ENCODE data around the gene EPHB2. TPM values are rescaled to one million over a fixed set of nuclear protein-coding genes. Genes with fewer than 3 reads are reported as not detected.
A peak's percentile ranks its signal among the peaks of the same experiment; 100 is the strongest.

Gene EPHB2
- total and polyA plus RNA-seq, 2 experiments from 2014 or later: 1.0 to 5.1 TPM

DNA sequence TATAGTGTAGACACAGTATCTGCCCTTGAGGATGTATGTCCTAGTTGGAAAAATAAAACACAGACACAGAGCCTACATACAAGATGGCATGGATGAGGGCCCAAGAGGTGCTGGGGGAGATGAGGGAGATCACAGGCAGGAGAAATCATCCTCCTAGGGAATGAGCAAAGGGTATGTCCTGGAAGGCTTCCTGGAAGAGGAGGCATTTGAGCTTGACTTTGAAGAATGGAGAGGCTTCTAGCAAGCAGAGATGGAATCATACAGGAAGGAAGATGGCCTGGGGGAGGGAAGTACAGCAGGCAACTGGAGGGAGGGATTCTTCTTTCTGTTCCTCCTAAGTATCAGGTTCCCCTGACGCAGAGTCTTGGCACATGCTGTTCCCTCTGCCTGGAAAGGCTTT, 158.7 kb downstream of the EPHB2 start:
- DNase-seq: no peak
- H3K4me2 ChIP-seq (ENCODE audit: unreplicated experiment): no peak overlapping the region
- no peaks in the 10 kb centered on the region for H4K20me1 ChIP-seq (ENCODE audit: insufficient read depth)
- in situ Hi-C loops (cut with MboI): no loop called here
- no peaks in the 10 kb centered on the region for H3K79me2 ChIP-seq (ENCODE audit: insufficient read depth)
- H3K36me3 ChIP-seq (ENCODE audit: low read depth): no peaks in the 10 kb centered on the region
- no peak overlapping the region for H3K9ac ChIP-seq
- H3K9me2 ChIP-seq (ENCODE audit: insufficient read depth): no peaks in the 10 kb centered on the region
- no peak overlapping the region for H2AFZ ChIP-seq
- no peak overlapping the region for H3K27ac ChIP-seq
- no peaks in the 10 kb centered on the region for H3K4me1 ChIP-seq (ENCODE audit: insufficient read depth)
- no peak overlapping the region for H3K4me3 ChIP-seq
- no peaks in the 10 kb centered on the region for H3K9me3 ChIP-seq (ENCODE audit: low read depth)
- 100% methylated on average over 1 of the region's 1 CpG for WGBS, 2 experiments (ENCODE audit: low coverage in 1 of 2, low lambda C conversion rate in 2 of 2, missing lambda C conversion rate in 2 of 2)
- H3F3A ChIP-seq (ENCODE audit: insufficient read depth): no peaks in the 10 kb centered on the region
- TF ChIP-seq EZH2 (IDR thresholded peaks at IDR 0.05; ENCODE audit: insufficient read depth, poor library complexity, severe bottlenecking) (no peak), EZH2phosphoT487 (IDR thresholded peaks at IDR 0.05; ENCODE audit: insufficient read depth, low read depth) (no peak)
- H3K27me3 ChIP-seq (replicated peaks; ENCODE audit: insufficient read depth): no peaks in the 10 kb centered on the region

- in situ Hi-C loops (cut with MboI): no loop called here
- Histone ChIP-seq H3K27me3 (replicated peaks; ENCODE audit: insufficient read depth) (no peaks in the 10 kb centered on the region), H3K9ac (no peak overlapping the region), H3K4me2 (ENCODE audit: unreplicated experiment) (no peak overlapping the region), H3K4me1 (ENCODE audit: insufficient read depth) (no peaks in the 10 kb centered on the region), H3F3A (ENCODE audit: insufficient read depth) (no peaks in the 10 kb centered on the region), H3K4me3 (no peak overlapping the region), H2AFZ (no peak overlapping the region), H3K79me2 (ENCODE audit: insufficient read depth) (no peaks in the 10 kb centered on the region), H4K20me1 (ENCODE audit: insufficient read depth) (no peaks in the 10 kb centered on the region), H3K9me3 (ENCODE audit: low read depth) (no peaks in the 10 kb centered on the region), H3K9me2 (ENCODE audit: insufficient read depth) (no peaks in the 10 kb centered on the region), H3K36me3 (ENCODE audit: low read depth) (no peaks in the 10 kb centered on the region), H3K27ac (no peak overlapping the region)
- TF ChIP-seq EZH2 (IDR thresholded peaks at IDR 0.05; ENCODE audit: insufficient read depth, poor library complexity, severe bottlenecking) (no peak), EZH2phosphoT487 (IDR thresholded peaks at IDR 0.05; ENCODE audit: insufficient read depth, low read depth) (no peak)
- DNase-seq: peak; percentile 8
- WGBS, 2 experiments (ENCODE audit: low coverage in 1 of 2, low lambda C conversion rate in 2 of 2, missing lambda C conversion rate in 2 of 2): 63% methylated on average over 15 of the region's 15 CpGs
Measured at GRCh38 chr1:22870201-22870871, 159.7 kb downstream of the EPHB2 start.

DNA sequence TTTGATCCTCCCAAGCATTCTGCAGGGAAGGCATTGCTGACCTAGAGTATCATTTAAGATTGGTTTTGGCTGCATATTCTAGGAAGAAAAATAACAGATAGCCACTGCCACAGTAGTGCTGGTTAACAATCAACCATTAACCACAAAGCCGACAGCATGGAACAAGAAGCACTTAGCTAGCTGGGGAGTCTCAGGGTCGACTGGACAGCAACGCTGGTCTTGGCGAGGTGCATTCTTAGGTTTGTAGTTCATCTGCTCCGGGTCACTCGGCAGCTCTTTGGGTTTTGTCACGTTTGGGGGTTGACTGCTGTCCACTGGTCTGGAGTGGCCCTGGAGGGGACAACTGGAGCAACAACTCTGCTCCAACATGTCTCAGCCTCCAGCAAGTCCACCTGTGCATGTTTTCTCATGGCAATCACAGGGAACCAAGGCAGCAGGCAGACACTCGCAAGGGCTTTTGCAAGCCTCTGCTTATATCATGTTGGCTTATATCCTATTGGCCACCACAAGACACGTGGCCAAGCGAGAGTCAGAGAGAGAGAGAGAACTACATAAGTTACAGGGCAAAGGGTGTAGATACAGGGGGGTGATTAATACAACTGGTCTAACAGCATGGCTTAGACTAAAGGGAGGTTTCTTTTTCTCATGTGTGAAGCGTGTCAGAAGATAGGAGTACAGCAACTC, 162.5 kb downstream of the EPHB2 start:
- Histone ChIP-seq H3F3A (ENCODE audit: insufficient read depth) (no peaks in the 10 kb centered on the region), H2AFZ (no peak overlapping the region), H3K9me2 (ENCODE audit: insufficient read depth) (no peaks in the 10 kb centered on the region), H3K4me1 (ENCODE audit: insufficient read depth) (no peaks in the 10 kb centered on the region), H4K20me1 (ENCODE audit: insufficient read depth) (no peaks in the 10 kb centered on the region), H3K27ac (no peak overlapping the region), H3K79me2 (ENCODE audit: insufficient read depth) (no peaks in the 10 kb centered on the region), H3K4me3 (no peak overlapping the region), H3K4me2 (ENCODE audit: unreplicated experiment) (no peak overlapping the region), H3K9me3 (ENCODE audit: low read depth) (no peaks in the 10 kb centered on the region), H3K9ac (no peak overlapping the region), H3K36me3 (ENCODE audit: low read depth) (no peaks in the 10 kb centered on the region), H3K27me3 (replicated peaks; ENCODE audit: insufficient read depth) (no peaks in the 10 kb centered on the region)
- 84 to 96% methylated on average over 11 of the region's 11 CpGs for WGBS, 2 experiments (ENCODE audit: low coverage in 1 of 2, low lambda C conversion rate in 2 of 2, missing lambda C conversion rate in 2 of 2)
- no peak for TF ChIP-seq EZH2phosphoT487 (IDR thresholded peaks at IDR 0.05; ENCODE audit: insufficient read depth, low read depth)
- in situ Hi-C loops (cut with MboI): no loop called here
- DNase-seq: no peak

- in situ Hi-C loops (cut with MboI): no loop called here
- Histone ChIP-seq H3K27me3 (replicated peaks; ENCODE audit: insufficient read depth) (no peaks in the 10 kb centered on the region), H3K36me3 (ENCODE audit: low read depth) (no peaks in the 10 kb centered on the region), H3K9me2 (ENCODE audit: insufficient read depth) (no peaks in the 10 kb centered on the region), H3K4me1 (ENCODE audit: insufficient read depth) (0 out of 2 replicates have a peak, but pooled peaks cover under 1% of the 10 kb centered on the region), H2AFZ (no peak overlapping the region), H3K27ac (no peak overlapping the region), H3K9ac (no peak overlapping the region), H3K79me2 (ENCODE audit: insufficient read depth) (no peaks in the 10 kb centered on the region), H3K4me3 (no peak overlapping the region), H4K20me1 (ENCODE audit: insufficient read depth) (no peaks in the 10 kb centered on the region), H3F3A (ENCODE audit: insufficient read depth) (no peaks in the 10 kb centered on the region), H3K9me3 (ENCODE audit: low read depth) (no peaks in the 10 kb centered on the region), H3K4me2 (ENCODE audit: unreplicated experiment) (no peak overlapping the region)
- 76 to 77% methylated on average over 8 of the region's 8 CpGs for WGBS, 2 experiments (ENCODE audit: low coverage in 1 of 2, low lambda C conversion rate in 2 of 2, missing lambda C conversion rate in 2 of 2)
- no peak for DNase-seq
- TF ChIP-seq EZH2 (IDR thresholded peaks at IDR 0.05; ENCODE audit: insufficient read depth, poor library complexity, severe bottlenecking) (no peak), EZH2phosphoT487 (IDR thresholded peaks at IDR 0.05; ENCODE audit: insufficient read depth, low read depth) (no peak)
Measured at GRCh38 chr1:22874785-22875184, 164.1 kb downstream of the EPHB2 start.

Measured in GM23248 (cell line).